GM18498 (cell line): Measurements from ENCODE around the gene TTC3.
"Not testable (repeated sequence)": the region's sequence is repeated elsewhere in the genome, so short reads cannot be mapped to it uniquely, and the experiment has no call there.

Experiments
- ATAC-seq: cut with Tn5 transposase; IDR thresholded peaks from one replicate; pipeline ENCODE4 v1.9.1; 2021; ENCODE audit warnings: mild to moderate bottlenecking, moderate library complexity; ENCODE audit not compliant: unreplicated experiment

TTC3 gene

DNA sequence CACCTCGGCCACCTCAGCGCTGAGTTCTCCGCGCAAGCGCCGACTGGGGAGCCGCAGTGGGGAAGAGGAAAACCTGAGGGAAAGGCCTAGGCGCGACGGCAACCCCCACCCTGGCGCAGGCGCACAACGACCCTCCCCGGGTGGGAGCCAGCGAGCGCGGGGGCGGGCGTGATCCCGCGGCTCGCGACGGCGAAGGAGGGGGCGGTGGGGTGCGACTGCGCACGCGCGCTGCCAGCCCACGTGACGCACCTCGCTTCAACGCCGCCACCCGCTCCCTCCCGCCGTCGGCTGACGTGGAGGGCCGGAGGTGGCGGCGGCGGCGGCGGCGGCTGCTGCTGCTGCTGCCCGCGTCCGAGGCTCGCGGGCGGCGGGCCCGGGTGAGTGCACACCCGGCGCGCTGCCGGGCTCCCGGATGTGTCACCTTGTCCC lies at the start of gene TTC3, which contains the start of gene PIGP:
Gene TTC3, plus strand, starts transcription at position 267 of the 429 bp plus-strand sequence. CDS start 14,004 bp downstream, outside the sequence.
Gene PIGP, minus strand, starts transcription at position 84 of the 429 bp plus-strand sequence. CDS start 556 bp downstream, outside the sequence.
- ATAC-seq: peak; percentile 74

- no peak for ATAC-seq
Measured at GRCh38 chr21:37026499-37026898, 46.6 kb upstream of the TTC3 start.

GRCh38 chr21:37028570-37028969 lies 44.5 kb upstream of the TTC3 start:
- no peak for ATAC-seq

DNA sequence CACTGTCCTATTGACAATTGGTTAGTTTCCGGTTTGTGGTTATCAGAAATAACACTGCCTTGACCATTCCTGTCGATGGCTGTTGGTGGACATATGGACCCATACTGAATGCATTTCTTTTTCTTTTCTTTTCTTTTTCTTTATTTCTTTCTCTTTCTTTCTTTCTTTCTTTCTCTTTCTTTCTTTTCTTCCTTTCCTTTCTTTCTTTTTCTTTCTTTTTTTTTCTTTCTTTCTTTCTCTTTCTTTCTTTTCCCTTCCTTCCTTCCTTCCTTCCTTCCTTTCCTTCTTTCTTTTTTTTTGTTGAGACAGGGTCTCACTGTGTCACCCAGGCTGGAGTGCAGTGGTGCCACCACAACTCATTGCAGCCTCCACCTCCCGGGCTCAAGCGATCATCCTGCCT lies 42.2 kb upstream of the TTC3 start:
- ATAC-seq: no peak

DNA sequence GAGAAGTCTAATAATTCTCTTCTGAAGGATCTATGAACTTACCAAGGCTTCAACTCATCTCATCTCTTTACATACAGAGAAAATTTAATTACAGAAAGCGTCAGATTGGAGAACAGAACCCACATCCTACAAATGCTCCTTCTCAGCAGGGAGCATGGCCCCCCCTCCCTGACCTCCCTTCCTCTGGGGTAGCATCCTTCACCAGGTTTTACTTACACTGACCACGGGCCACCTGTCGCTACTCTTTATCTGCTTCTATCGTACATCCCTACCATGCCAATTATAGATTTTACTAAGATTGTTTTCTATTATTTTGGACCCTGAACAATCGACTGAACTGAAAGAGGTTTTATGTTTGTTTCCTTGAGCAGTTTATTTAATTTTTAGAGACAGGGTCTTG lies 40.8 kb upstream of the TTC3 start:
- no peak for ATAC-seq

- no peak for ATAC-seq
Measured at GRCh38 chr21:37032877-37033471, 40.1 kb upstream of the TTC3 start.

DNA sequence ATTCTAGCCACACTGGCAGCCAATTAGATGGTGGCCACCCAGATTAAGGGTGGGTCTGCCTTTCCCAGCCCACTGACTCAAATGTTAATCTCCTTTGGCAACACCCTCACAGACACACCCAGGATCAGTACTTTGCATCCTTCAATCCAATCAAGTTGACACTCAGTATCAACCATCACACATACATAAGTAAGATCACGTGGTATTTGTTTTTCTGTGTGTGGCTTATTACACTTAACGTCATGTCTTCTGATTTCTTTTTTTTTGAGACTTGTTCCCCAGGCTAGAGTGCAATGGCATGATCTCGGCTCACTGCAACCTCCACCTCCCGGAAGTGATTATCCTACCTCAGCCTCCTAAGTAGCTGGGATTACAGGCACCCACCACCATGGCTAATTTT lies 38.7 kb upstream of the TTC3 start:
- not testable (repeated sequence) for ATAC-seq

- ATAC-seq: no peak
Measured at GRCh38 chr21:37036177-37036576, 36.9 kb upstream of the TTC3 start.

DNA sequence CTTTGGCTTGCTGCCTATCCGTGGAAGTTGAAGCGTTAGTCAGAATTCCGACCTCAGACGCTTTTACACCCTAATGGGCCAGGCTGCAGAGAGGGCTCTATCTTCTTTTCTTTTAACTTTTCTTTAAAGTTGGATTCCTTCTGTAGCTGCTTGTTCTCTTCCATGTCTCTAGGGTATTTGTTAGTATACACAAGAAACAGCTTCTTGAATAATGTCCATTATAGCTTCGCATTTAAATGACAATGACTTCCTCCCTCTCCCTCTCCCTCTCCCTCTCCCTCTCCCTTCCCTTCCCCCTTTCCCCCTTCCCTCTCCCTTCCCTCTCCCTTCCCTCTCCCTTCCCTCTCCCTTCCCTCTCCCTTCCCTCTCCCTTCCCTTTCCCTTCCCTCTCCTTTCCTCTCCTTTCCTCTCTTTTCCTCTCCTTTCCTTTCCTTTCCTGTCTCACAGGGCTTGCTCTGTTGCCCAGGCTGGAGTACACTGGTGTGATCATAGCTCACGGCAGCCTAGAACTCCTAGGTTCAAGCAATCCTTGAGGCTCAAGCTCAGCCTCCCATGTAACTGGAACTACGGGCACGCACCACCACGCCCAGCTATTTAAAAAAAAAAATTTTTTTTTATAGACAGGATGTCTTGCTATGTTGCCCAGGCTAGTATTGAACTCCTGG lies 33.5 kb upstream of the TTC3 start:
- no peak for ATAC-seq

- ATAC-seq: no peak
Measured at GRCh38 chr21:37040212-37040611, 32.8 kb upstream of the TTC3 start.

- no peak for ATAC-seq
Measured at GRCh38 chr21:37041706-37042271, 31.3 kb upstream of the TTC3 start.

GRCh38 chr21:37043818-37044217 lies 29.2 kb upstream of the TTC3 start:
- ATAC-seq: no peak

DNA sequence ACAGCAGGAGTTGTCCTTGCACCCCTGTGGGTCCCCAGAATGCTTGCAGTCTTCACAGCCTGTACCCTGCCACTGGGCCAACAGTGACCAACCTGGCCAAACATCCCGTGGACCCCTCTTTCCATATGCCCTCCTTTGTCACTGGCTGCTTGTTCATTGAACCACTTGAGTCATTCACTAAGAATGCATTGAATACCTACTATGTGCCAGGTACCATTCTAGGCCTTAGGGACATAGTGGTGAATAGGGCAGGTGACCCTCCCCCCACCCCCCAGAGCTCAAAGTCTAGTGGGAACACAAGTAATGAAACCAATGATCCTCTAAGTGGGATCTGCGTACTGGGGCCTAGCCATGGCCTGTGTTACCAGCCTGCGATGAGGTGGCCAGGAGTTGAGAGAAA lies 28.4 kb upstream of the TTC3 start:
- ATAC-seq: no peak

DNA sequence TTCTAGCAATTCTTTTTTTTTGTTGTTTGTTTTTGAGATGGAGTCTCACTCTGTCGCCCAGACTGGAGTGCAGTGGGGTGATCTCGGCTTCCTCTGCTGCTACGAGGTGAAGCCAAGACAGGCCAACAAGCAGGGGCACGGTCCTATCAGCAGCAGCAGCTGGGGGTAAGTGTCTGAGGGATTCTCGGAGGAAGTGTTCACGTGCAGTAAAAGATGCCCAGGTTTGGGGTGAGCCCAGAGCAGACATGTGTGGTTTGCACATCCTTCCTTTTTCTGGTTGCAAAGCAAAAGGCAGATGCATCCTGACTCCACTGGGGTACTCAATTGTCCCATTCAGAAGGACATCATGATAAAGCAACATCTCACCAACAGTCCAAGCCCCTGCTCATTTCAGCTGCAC lies 27.9 kb upstream of the TTC3 start:
- no peak for ATAC-seq

DNA sequence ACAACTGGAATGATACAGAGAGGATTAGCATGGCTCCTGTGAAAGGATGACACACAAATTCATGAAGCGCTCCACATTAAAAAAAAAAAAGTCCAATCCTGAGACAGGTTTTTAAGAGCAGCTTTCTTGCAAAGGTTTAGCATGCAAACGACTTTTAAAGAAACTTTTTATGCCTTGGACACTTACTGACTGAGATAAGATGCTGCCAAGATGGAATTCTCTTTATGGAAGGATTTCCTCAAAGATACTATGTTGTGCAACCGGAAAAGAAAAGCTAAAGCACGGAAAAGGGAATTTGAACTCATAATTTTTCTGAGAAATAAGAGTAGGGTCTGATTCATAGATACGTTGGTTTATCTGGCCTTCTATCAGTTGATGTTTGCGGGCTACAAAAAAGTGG lies 27.5 kb upstream of the TTC3 start:
- no peak for ATAC-seq

DNA sequence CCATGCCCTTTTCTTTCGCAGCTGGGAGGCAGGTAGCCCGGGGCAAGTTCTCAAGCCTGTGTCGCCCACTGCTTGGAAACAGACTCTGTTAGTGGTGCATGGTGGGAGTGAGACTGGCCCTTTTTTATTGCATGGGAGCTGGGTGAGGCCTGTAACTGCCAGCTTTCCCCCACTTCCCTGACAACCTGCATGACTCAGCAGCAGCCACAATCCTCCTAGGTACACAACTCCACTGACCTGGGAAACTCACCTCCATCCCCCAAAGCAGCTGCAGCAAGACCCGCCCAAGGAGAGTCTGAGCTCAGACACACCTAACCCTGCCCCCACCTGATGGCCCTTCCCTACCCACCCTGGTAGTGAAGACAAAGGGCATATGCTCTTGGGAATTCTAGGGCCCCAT lies 26.0 kb upstream of the TTC3 start:
- ATAC-seq: no peak

DNA sequence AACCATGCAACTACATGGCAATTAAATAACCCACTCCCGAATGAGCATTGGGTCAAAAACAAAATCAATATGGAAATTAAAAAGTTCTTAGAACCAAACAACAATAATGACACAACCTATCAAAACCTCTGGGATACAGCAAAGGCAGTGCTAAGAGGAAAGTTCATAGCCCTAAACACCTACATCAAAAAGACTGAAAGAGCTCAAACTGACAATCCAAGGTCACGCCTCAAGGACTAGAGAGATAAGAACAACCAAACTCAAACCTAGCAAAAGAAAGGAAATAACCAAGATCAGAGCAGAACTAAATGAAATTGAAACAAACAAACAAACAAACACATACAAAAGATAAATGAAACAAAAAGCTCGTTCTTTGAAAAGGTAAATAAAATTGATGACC lies 23.3 kb upstream of the TTC3 start:
- ATAC-seq: not testable (repeated sequence)

DNA sequence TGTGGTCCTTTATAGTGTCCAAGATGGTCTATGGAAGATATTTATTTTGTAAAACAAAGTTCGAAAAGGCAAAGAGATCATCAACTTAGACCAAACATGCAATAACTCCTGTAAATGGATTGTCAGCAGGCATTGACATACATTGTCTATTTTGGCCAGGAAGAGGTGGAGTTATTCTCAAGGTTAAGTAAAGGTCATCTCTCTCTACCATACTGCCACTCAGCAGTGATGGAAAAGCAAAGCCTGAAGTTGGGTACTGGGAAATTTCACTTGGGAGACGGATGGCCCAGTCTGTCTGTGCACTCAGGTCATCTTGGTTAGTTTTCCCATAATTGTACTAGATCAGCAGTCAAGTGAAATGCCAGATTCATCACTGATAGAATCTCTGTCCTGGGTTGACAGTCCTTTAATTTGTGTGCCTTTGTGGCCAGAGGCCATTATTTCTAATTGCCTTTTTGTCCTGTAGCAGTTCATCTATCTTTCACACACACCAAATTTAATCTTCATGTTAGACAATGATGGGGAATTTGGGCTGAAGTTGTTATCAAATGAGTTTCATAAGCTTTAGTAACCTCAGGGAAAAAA lies 17.7 kb upstream of the TTC3 start:
- ATAC-seq: no peak

DNA sequence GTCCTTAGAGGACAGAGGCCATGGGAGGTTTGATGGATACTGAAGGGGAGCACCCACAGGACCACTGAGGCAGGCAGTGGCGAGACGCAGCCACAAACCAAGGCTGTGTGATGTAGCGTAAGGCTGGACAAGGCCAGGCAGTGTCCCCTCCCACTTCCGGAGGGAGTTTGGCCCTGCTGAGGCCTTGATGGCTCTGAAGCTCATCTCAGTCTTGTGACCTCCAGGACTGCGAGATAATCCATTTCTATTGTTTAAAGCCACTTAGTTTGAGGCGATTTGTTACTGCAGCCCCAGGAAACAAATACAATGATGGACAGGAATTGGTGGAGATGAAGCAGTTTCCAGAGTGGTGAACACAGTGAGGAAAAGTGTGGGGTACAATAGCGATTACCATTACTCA lies 15.4 kb upstream of the TTC3 start:
- no peak for ATAC-seq

GRCh38 chr21:37058261-37058660 lies 14.8 kb upstream of the TTC3 start:
- no peak for ATAC-seq

DNA sequence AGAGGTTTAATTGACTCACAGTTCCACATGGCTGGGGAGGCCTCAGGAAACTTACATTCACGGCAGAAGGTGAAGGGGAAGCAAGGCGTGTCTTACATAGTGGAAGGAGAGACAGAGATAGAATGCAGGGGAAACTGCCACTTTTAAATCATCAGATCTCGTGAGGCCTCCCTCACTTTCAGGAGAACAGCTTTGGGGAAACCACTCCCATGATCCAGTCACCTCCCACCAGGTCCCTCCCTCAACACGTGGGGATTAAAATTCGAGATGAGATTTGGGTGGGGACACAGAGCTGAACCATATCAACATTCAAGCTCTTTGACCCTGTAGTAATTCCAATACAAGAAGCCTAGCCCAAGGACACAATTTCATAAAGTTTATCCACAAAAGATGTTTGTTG lies 13.9 kb upstream of the TTC3 start:
- no peak for ATAC-seq

DNA sequence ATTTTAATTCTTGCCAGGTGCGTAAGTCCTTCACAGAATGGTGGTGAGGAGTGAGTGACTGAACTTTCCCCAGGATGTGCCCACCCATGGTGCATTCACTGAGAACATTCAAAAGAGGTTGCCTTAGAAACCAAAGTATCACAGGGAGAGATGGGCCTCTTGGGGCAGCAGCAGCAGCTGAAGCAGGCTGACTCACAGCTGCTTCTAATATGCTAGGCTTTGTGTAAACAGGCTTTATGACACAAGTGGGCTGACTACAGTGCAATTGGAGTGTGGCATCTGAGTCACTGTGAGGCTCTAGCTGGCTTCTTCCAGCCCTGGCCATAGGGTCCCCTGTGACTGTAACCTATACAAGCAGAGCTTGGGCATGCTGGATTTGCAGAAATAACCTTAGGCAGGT lies 12.8 kb upstream of the TTC3 start:
- ATAC-seq: no peak
